ENCODE results near the gene KDM4C.

DNA sequence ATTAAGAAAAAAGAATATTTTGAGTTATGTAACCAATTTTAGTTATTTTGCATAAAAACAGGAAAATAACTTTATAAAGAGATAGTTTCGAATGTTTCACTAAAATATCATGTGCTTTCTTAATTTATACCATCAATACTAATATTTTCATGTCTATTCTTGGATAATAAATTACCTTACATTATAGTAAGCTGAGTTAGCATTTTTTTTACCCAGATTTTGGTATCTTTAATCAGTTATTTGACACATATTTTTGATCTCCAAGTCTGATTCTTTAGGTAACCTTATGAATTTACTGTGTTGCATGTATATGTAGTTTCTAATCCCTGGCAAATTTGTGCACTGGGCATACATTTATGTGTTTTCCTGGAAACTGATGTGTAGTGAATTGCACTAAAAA, 138.0 kb downstream of the KDM4C start:
- no peak for TF ChIP-seq POLR2A (IDR thresholded peaks at IDR 0.05)
- TF ChIP-seq POLR2AphosphoS5 (IDR thresholded peaks at IDR 0.05): no peak
- TF ChIP-seq, protein P1, sequence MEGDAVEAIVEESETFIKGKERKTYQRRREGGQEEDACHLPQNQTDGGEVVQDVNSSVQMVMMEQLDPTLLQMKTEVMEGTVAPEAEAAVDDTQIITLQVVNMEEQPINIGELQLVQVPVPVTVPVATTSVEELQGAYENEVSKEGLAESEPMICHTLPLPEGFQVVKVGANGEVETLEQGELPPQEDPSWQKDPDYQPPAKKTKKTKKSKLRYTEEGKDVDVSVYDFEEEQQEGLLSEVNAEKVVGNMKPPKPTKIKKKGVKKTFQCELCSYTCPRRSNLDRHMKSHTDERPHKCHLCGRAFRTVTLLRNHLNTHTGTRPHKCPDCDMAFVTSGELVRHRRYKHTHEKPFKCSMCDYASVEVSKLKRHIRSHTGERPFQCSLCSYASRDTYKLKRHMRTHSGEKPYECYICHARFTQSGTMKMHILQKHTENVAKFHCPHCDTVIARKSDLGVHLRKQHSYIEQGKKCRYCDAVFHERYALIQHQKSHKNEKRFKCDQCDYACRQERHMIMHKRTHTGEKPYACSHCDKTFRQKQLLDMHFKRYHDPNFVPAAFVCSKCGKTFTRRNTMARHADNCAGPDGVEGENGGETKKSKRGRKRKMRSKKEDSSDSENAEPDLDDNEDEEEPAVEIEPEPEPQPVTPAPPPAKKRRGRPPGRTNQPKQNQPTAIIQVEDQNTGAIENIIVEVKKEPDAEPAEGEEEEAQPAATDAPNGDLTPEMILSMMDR (IDR thresholded peaks at IDR 0.05): no peak
- TF ChIP-seq EP300 (IDR thresholded peaks at IDR 0.05): no peak

Data from sigmoid colon (tissue), 4 donors.